Astrocyte (in vitro differentiated cells and primary cell): ENCODE results near the gene TENT4B.

ENCODE experiments used
- CTCF ChIP-seq: IDR thresholded peaks from 2 replicates; pipeline ENCODE4 v1.5.1; 2011; ENCODE audit warnings: low read depth, mild to moderate bottlenecking, inconsistent platforms, low read length, moderate library complexity; ENCODE audit not compliant: insufficient read depth
- EZH2 ChIP-seq: IDR thresholded peaks from 2 replicates; pipeline ENCODE4 v1.6.1; 2012; ENCODE audit warnings: mild to moderate bottlenecking, low read length, inconsistent platforms; ENCODE audit not compliant: insufficient read depth

GRCh38 chr16:50245417-50246298 is 92.6 kb downstream of the TENT4B start:
- TF ChIP-seq CTCF = no peak
- no peak for TF ChIP-seq EZH2
